GM21515 (cell line): ENCODE data around the gene GRWD1.

Source experiments
- ATAC-seq: cut with Tn5 transposase; IDR thresholded peaks from one replicate; pipeline ENCODE4 v1.9.1; 2021; ENCODE audit not compliant: unreplicated experiment

The GRWD1 gene

DNA sequence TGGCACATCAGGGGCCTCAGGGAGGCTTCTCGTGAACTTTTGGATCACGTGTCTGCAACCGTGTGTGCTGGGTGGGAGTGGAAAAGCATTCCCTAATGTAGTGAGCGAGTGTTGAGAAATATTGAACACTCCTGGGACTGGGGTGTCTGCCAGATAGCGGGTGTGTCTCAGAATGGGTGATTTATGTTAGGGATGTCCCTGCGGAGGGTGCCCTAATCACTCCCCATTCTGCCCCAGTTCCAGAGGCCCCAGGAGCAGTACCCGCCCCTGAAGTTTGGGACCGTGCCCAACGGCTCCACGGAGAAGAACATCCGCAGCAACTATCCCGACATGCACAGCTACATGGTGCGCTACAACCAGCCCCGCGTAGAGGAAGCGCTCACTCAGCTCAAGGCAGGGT lies 24.2 kb upstream of the GRWD1 start:
- ATAC-seq, result no peak

DNA sequence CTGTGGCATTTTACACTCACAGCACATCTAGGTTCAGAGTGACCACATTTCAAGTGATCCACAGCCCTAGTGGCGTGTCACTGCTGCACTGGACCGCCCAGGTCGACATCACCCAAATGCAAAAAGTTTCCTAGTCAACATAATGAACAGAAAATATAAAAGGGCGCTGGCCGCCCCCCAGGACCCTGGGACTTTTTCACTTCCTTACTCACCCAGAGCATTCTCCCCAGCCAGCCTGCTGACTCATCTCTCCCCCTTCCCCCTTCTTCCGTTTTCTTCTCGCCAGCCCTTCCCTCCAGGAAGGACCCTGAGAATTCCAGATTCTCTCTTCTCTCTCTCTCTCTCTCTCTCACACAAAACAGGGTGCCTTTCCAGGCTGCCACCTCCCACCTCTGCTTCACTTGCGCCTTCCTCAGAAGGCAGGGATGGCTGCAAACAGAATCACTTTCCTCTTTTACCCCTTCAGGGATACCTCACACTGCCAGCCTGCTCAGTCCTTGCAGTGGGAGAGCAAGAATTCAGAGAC lies 21.0 kb upstream of the GRWD1 start:
- ATAC-seq, result no peak

DNA sequence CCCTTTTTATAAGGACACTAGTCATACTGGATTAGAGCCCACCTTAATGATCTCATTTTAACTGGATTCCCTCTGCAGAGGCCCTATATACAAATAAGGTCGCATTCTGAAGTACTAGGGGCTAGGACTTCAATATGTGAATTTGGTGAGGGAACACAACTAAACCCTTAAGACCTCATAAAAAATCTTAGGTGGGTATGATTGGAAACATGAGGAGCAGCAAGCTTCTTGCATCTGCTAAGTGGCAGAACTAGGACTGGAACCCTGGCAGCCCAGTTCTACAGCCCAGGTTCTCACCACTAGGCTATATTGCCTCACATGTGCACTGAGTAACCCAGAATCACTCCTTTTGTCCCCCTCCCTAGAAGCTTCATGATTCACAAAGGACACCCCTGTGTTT lies 17.1 kb upstream of the GRWD1 start:
- no peak for ATAC-seq

DNA sequence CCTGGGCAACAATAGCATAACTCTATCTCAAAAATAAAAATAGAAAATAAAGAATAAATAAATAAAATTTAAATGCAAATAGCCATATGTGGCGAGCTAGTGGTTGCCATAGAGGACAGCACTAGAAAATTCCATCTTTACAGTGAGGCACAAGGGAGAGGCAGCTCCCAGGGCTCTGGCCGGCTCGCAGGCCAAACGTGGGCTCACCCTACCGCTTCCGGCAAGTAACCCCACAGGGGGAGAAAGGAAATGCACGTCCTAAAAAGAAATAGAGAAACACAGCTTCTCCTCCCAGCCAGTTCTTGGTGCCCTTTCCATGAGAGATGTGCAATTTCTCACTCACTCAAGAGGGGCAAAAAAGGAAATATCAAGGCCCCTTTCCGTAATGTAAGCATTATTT lies 12.4 kb upstream of the GRWD1 start:
- ATAC-seq, result no peak

DNA sequence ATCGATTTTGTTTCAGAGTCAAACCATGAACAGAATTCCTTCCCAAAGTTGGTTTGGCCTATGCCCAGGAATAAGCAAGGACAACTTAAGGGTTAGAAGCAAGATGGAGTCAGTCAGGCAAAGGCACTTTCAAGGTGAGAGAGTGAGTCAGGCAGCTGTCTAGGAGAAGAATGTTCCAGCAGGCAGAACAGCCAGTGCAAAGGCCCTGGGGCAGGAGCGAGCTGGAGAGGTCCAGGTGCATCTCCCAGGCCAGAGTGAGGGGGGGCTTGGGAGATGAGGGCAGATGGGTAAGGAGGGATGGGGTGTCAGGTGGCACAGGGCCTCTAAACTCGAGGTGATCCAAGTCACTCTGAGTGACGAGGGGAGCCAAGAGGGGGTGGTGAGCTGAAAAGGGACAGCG lies 9.2 kb upstream of the GRWD1 start:
- ATAC-seq, result no peak

DNA sequence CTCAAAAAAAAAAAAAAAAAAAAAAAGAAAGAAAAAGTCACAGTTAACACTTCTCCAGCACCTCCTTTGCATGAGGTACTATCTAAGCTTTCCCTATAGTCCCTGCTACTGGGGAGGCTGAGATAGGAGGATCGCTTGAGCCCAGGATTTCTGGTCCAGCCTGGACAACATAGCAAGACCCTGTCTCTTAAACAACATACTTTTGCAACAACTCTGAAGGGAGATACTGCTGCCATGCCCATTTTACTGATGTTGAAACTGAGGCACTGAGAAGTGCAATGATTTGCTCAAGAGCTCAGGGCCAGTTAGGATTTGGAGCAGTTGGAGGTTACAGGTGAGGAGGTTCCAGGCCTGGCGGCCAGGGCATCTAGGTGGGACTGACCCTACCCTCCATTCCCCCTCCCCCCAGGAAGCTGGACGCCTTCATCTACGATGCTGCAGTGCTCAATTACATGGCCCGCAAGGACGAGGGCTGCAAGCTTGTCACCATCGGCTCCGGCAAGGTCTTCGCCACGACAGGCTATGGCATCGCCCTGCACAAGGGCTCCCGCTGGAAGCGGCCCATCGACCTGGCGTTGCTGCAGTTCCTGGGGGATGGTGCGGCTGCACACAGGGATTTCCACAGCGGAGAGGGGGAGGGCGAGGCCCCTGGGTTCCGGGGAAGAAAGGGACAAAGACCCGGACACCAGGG lies 4.3 kb upstream of the GRWD1 start:
- no peak for ATAC-seq

DNA sequence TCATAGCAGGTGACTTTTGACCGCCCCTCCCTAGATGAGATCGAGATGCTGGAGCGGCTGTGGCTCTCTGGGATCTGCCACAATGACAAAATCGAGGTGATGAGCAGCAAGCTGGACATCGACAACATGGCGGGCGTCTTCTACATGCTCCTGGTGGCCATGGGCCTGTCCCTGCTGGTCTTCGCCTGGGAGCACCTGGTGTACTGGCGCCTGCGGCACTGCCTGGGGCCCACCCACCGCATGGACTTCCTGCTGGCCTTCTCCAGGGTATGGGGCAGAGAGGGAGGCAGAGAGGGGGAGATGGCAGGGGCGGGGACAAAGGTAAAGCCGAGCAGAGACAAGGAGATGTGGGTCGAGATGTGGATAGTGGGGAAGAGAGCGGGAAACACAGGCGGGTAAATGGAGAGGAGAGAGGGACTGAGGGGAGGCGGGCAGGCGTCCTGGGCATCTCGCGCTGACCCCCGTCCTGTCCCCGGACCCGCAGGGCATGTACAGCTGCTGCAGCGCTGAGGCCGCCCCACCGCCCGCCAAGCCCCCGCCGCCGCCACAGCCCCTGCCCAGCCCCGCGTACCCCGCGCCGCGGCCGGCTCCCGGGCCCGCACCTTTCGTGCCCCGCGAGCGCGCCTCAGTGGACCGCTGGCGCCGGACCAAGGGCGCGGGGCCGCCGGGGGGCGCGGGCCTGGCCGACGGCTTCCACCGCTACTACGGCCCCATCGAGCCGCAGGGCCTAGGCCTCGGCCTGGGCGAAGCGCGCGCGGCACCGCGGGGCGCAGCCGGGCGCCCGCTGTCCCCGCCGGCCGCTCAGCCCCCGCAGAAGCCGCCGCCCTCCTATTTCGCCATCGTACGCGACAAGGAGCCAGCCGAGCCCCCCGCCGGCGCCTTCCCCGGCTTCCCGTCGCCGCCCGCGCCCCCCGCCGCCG lies 3.4 kb upstream of the GRWD1 start:
- ATAC-seq, result no peak

DNA sequence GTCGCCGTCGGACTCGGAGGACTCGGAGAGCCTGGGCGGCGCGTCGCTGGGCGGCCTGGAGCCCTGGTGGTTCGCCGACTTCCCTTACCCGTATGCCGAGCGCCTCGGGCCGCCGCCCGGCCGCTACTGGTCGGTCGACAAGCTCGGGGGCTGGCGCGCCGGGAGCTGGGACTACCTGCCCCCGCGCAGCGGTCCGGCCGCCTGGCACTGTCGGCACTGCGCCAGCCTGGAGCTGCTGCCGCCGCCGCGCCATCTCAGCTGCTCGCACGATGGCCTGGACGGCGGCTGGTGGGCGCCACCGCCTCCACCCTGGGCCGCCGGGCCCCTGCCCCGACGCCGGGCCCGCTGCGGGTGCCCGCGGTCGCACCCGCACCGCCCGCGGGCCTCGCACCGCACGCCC lies 2.5 kb upstream of the GRWD1 start:
- ATAC-seq, result no peak

DNA sequence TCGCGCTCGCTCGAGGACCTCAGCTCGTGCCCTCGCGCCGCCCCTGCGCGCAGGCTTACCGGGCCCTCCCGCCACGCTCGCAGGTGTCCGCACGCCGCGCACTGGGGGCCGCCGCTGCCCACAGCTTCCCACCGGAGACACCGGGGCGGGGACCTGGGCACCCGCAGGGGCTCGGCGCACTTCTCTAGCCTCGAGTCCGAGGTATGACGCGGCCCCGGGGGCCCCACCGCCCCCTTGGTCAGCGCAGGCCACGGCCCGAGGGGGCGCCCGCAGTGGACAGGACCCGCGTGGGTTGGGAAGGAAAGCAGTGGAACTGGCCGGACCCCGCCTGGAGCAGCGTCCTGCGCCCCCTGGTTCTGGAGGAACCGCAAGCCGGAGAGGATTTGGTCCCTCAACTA lies 2.1 kb upstream of the GRWD1 start:
- ATAC-seq, result no peak

DNA sequence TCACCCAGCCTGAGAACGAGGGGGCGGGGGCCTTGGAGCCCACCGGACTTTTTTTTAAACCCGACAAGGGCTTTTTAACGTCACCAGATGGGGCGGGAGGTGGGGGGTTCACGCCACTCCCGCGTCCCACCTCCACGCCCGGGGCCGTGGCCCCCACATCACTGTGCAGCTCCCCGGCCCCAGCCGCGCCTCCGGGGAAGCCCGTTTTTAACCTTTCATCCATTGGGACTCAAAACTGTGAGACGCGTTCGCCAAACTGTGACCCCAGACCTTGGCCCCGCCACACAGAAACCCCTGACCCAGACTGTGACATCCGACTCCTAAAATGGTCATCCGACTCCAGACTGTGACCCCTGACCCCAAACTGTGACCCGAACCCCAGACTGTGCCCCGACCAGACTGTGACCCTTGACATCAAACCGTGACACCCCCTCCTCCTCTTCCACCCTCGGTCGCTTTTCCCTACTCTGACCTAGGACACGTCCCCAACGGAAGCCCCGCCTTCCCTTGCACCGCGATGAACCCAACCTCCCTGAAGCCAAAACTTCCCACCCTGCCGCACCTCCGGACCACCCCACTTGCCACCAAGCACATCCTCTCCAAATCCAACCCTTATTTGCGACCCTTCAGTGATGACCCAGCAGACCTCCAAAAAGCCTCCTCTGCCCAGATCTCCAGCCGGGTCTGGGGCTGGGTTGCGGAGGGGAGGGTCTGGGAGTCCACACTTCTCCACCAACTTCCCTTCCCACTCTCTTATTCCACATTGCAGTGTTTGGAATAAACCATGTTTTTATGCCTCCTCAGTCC lies 1.5 kb upstream of the GRWD1 start:
- no peak for ATAC-seq

DNA sequence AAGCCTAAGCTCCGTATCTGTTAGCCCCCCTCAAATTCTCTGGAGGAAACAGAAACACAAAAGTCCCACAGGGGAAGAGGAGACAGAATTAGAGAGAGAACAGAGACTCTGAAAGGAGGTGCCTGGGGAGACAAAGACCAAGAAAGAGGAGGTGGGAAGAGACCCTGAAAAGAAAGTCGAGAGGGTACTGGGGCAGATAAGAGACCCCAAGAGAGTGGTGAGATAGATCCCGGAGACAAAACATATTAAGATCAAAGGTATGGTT lies 915 bp upstream of the GRWD1 start:
- ATAC-seq, result no peak

DNA sequence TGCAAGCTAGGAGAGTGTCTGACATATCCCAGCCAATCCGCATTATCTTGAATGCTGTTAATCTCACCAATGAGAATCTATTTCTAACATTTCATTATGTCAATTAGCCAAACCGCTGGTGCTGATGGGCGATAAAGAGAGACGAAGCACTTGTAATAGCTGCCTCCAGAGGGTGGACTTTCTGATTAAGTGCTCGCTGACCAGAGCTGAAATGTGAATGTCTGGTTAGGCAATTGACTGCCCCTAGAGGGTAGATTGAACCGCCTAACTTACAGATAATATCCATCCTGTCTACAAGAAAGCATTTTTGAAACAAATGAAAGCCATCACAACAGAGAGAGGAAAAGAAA lies 552 bp upstream of the GRWD1 start:
- peak; percentile 18 for ATAC-seq

DNA sequence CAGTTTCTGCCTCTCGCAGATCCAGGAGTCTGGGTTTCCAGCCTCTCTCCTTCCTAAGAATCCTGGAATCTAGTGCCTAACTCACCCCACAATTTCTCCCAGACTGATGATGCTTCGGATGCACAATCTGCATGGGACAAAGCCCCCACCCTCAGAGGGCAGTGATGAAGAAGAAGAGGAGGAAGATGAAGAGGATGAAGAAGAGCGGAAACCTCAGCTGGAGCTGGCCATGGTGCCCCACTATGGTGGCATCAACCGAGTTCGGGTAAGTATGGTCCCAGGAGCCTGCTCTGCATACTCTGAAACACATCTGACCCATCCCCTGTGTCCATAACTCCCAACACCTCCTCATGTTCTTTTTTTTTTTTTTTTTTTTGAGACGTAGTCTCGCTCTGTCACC lies 796 bp downstream of the GRWD1 start:
- ATAC-seq, result no peak

DNA sequence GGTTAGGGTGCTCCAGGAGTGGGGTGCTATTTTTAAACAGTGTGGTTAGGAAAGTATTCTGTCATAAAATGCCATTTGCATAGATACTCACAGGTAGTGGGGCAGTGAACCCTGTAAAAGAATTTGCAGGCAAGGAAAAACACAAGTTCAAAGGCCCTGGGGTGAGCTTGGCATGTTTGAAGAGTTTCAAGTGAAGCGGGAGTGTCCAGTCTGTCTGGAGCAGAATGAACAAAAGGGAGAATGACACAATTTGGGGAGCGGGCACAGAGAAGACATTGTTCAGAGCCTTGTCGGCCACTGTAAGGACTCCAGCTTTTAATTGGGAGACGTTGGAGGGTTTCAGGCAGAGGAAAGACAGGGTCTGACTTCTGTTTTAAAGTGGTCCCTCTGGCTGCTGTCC lies 2.8 kb downstream of the GRWD1 start:
- no peak for ATAC-seq

DNA sequence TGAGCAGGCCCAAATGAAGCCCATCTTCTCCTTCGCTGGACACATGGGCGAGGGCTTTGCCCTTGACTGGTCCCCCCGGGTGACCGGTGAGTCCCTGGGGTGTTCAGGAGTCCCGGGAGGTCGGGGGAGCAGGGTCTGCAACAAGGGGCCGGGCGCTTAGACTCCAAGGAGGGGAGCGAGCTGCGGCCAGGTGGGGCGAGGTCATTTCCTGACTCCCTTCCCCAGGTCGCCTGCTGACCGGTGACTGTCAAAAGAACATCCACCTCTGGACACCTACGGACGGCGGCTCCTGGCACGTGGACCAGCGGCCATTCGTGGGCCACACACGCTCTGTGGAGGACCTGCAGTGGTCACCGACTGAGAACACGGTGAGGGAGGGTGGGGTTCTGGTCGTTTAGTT lies 4.7 kb downstream of the GRWD1 start:
- ATAC-seq, result no peak

DNA sequence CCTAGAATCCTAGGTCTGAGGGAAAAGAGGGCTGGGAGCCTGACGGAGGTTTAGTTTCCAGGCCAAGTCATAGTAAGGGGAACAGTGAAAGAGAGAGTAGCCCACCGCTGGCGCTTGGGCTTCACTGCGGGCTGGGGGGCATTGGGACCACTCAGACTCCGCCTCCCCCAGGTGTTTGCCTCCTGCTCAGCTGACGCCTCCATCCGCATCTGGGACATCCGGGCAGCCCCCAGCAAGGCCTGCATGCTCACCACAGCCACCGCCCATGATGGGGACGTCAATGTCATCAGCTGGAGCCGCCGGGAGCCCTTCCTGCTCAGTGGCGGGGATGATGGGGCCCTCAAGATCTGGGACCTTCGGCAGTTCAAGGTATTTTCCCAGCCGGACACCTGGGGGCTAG lies 5.1 kb downstream of the GRWD1 start:
- ATAC-seq, result no peak

DNA sequence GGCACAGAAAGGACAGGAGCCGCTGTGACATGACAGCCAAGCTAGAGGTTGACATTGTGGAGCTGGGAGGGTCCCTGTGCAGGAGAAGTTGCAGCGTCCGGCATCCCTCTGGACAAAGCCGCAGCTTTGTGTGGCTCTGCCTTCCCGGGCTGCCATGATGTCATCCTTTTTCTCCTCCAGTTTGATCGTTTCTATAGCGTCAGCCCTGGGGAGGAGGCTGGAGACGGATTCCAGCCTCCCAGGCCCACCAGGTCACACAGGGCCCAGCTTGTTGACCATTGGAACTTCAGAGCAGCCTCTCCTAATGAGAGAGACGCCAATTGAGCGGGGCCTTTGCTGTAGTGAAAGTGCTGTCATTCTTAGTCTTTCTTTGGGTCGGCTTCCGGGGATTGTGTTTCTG lies 5.8 kb downstream of the GRWD1 start:
- no peak for ATAC-seq

DNA sequence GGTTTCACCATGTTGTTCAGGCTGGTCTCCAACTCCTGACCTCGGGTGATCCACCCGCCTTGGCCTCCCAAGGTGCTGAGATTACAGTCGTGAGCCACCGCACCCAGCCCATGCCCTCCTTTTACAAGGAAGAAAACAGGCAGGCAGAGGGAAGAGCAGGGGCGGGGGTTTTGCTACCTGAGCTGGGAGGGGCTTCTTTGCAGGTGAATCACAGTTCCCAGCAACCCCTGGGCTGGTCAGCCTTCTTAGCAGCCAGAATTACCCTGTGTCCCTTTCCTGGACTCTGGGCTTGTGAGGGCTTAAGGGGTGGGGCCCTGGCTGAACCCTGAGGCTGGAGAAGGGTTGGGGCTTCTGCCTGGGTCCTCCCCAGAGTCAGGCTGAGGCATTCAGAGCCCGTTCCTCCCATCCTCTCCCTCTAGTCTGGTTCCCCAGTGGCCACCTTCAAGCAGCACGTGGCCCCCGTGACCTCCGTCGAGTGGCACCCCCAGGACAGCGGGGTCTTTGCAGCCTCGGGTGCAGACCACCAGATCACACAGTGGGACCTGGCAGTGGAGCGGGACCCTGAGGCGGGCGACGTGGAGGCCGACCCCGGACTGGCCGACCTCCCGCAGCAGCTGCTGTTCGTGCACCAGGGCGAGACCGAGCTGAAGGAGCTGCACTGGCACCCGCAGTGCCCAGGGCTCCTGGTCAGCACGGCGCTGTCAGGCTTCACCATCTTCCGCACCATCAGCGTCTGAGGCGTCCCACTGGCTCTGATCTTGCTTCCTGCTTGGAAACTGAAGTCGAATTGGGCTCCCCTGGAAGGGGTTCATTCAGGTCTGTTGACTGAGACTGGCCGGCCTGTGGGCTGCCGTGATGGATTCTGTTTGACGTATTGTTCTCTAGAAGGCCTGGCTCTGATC lies 6.8 kb downstream of the GRWD1 start:
- ATAC-seq, result no peak

DNA sequence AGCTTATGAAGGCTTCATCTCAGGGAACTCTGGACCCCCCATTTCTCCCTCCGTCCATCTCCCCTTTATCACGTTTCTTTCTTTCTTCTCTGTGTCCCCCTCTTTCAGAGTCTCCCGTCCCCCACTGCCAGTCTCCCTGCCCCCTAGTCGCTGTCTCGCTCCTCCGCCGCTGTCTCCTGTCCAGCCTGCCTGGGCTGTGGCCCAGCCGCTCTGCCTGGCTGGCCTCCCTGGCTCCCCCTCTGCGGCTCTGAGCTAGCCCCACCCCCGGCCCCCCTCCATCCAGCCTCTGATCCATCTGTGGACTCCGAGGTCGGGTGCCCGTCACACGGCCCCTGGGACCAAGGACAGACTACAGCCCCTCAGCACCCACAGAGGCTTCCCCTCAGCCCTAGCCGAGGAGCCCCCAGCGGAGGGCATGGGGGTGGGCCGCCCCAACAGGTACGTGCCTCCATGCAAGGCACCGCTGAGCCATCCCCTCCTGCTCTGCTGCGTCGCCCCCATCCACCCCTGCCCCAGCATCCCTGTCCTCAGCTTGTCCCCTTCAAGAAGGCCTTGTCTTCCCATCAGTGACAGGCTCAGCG lies 8.5 kb downstream of the GRWD1 start:
- no peak for ATAC-seq

DNA sequence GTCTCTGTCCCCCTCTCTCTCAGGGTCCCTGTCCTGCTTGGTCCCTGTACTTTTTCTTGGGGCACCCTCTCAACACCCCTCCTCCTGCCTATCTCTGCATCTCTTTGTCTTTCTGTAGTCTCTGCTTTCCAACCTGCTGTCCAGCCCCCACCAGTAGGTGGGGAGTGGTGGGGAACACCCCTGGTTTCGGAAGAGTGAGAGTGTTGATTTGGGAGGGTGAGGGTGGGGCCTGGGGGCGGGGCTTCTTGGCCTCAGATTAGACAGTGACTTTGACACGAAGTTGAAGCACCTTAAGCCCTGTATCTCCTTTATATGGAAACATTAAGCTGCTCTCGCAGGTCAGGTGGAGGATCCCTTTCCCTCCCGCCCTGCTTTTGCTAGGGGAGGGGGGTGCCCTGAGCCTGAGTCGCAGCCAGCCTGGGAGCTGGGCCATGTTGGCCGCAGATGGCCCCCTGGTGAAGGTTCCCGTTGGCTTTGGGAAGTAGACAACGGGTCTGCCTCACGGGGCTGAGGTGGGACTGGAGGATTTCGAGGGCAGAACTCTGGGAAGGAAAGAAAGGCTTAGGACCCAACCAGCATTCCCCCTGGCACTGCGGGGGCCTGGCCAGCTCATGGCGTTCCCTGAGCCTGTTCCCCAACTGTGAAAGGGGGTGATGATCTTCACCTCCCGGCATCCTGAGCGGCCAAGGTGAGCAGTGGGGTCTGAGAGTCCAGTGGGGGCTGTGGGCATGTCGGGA lies 9.6 kb downstream of the GRWD1 start, which contains the start of gene KCNJ14:
Gene KCNJ14, plus strand, starts transcription at position 404 of the 737 bp plus-strand sequence. CDS start 6,151 bp downstream, outside the sequence.
- ATAC-seq, result no peak
